WTC11 (cell line): ENCODE measurements around the gene ZNF467. TPM values are rescaled to one million over a fixed set of nuclear protein-coding genes. Genes with fewer than 3 reads are reported as not detected.

Experiments
- ATAC-seq: fragments of 200-7000 bp; cut with Tn5 transposase; 2 replicates; pipeline ENCODE4 v1.10.0; 2021; ENCODE audit warnings: mild to moderate bottlenecking, moderate library complexity
- CTCF ChIA-PET: fragments of 300-600 bp; sonication (Branson Sonifier 250); formaldehyde crosslinking; loops from one replicate; lab custom pipeline; 2021; ENCODE audit warnings: antibody characterized with exemption; lab: Charles Lee
- POLR2A ChIA-PET: fragments of 350-600 bp; sonication (Branson Sonifier 250); formaldehyde crosslinking; loops from one replicate; lab custom pipeline; 2021; ENCODE audit warnings: antibody characterized with exemption; lab: Charles Lee
- DNase-seq: peaks from one replicate; pipeline ENCODE4 v3.0.0; 2021; ENCODE audit warnings: low spot score
- H3K27ac Mint-ChIP-seq: 2 replicates; pipeline ENCODE4 v1.8.0; 2021; ENCODE audit warnings: mixed read lengths
- H3K27me3 Mint-ChIP-seq: 2 replicates; pipeline ENCODE4 v1.8.0; 2021; ENCODE audit warnings: low read depth, mild to moderate bottlenecking, moderate library complexity, mixed read lengths
- H3K36me3 Mint-ChIP-seq: 2 replicates; pipeline ENCODE4 v1.8.0; 2021; ENCODE audit warnings: mixed read lengths
- H3K4me1 Mint-ChIP-seq: 2 replicates; pipeline ENCODE4 v1.8.0; 2022; ENCODE audit warnings: mixed read lengths
- H3K4me3 Mint-ChIP-seq: 2 replicates; pipeline ENCODE4 v1.8.0; 2021; ENCODE audit warnings: mild to moderate bottlenecking, moderate library complexity, mixed read lengths
- H3K9me3 Mint-ChIP-seq: 2 replicates; pipeline ENCODE4 v1.8.0; 2021; ENCODE audit warnings: mixed read lengths
- ATF1 ChIP-seq: sonication (generic); formaldehyde crosslinking; IDR thresholded peaks from 2 replicates; pipeline ENCODE4 v1.8.1; 2023; ENCODE audit warnings: mild to moderate bottlenecking, moderate library complexity, missing genetic modification reagents
- CREM ChIP-seq: sonication (generic); formaldehyde crosslinking; IDR thresholded peaks from 2 replicates; pipeline ENCODE4 v1.8.1; 2022; ENCODE audit warnings: mild to moderate bottlenecking, missing genetic modification reagents, moderate library complexity
- EMX1 ChIP-seq: fragments of 250-450 bp; sonication (Bioruptor Pico); IDR thresholded peaks from 2 replicates; pipeline ENCODE4 v1.8.0; 2021; ENCODE audit warnings: mild to moderate bottlenecking
- FOXJ3 ChIP-seq: sonication (generic); formaldehyde crosslinking; IDR thresholded peaks from 2 replicates; pipeline ENCODE4 v1.9.0; 2021; ENCODE audit warnings: missing genetic modification reagents, mild to moderate bottlenecking, borderline replicate concordance
- FOXK1 ChIP-seq: sonication (generic); formaldehyde crosslinking; IDR thresholded peaks from 2 replicates; pipeline ENCODE4 v1.8.0; 2022; ENCODE audit warnings: mild to moderate bottlenecking, moderate library complexity, missing genetic modification reagents
- GRHL2 ChIP-seq: fragments of 250-450 bp; sonication (Bioruptor Pico); IDR thresholded peaks from 2 replicates; pipeline ENCODE4 v1.8.0; 2022; ENCODE audit warnings: mild to moderate bottlenecking, moderate library complexity; ENCODE audit not compliant: insufficient replicate concordance, severe bottlenecking
- IRF2 ChIP-seq: sonication (generic); formaldehyde crosslinking; IDR thresholded peaks from 2 replicates; pipeline ENCODE4 v1.8.0; 2022; ENCODE audit warnings: low read depth, missing genetic modification reagents, borderline replicate concordance
- JUN ChIP-seq: sonication (generic); formaldehyde crosslinking; IDR thresholded peaks from 2 replicates; pipeline ENCODE4 v1.8.0; 2023; ENCODE audit warnings: mild to moderate bottlenecking, missing genetic modification reagents
- KAT7 ChIP-seq: sonication (generic); formaldehyde crosslinking; IDR thresholded peaks from 2 replicates; pipeline ENCODE4 v1.8.1; 2023; ENCODE audit warnings: missing genetic modification reagents, mild to moderate bottlenecking, borderline replicate concordance
- MYBL2 ChIP-seq: sonication (generic); formaldehyde crosslinking; IDR thresholded peaks from 2 replicates; pipeline ENCODE4 v1.8.1; 2023; ENCODE audit warnings: mild to moderate bottlenecking, moderate library complexity, missing genetic modification reagents
- NR1H2 ChIP-seq: sonication (generic); formaldehyde crosslinking; IDR thresholded peaks from 2 replicates; pipeline ENCODE4 v1.9.0; 2021; ENCODE audit warnings: mild to moderate bottlenecking, moderate library complexity, missing genetic modification reagents
- NR3C1 ChIP-seq: sonication (generic); formaldehyde crosslinking; conservative IDR thresholded peaks from 2 replicates; pipeline ENCODE4 v1.8.1; 2023; ENCODE audit warnings: low read depth, mild to moderate bottlenecking, missing genetic modification reagents
- OVOL2 ChIP-seq: fragments of 250-450 bp; sonication (Bioruptor Pico); IDR thresholded peaks from 2 replicates; pipeline ENCODE4 v1.9.0; 2021; ENCODE audit warnings: mild to moderate bottlenecking, borderline replicate concordance
- PRRX2 ChIP-seq: fragments of 250-450 bp; sonication (Bioruptor Pico); IDR thresholded peaks from 2 replicates; pipeline ENCODE4 v1.8.0; 2021; ENCODE audit warnings: mild to moderate bottlenecking
- RELA ChIP-seq: sonication (generic); formaldehyde crosslinking; IDR thresholded peaks from 2 replicates; pipeline ENCODE4 v1.8.1; 2022; ENCODE audit warnings: missing genetic modification reagents, mild to moderate bottlenecking, borderline replicate concordance
- SMAD4 ChIP-seq: sonication (generic); formaldehyde crosslinking; IDR thresholded peaks from 2 replicates; pipeline ENCODE4 v1.8.0; 2022; ENCODE audit warnings: mild to moderate bottlenecking, missing genetic modification reagents
- SOX15 ChIP-seq: fragments of 250-450 bp; sonication (Bioruptor Pico); IDR thresholded peaks from 2 replicates; pipeline ENCODE4 v1.9.0; 2021; ENCODE audit warnings: mild to moderate bottlenecking
- SP1 ChIP-seq: sonication (generic); formaldehyde crosslinking; conservative IDR thresholded peaks from 2 replicates; pipeline ENCODE4 v1.8.1; 2022; ENCODE audit warnings: missing genetic modification reagents
- TEAD1 ChIP-seq: sonication (generic); formaldehyde crosslinking; IDR thresholded peaks from 2 replicates; pipeline ENCODE4 v1.8.0; 2022; ENCODE audit warnings: mild to moderate bottlenecking, missing genetic modification reagents
- ZNF232 ChIP-seq: sonication (generic); formaldehyde crosslinking; IDR thresholded peaks from 2 replicates; pipeline ENCODE4 v1.8.0; 2022; ENCODE audit warnings: mild to moderate bottlenecking, missing genetic modification reagents
- ZNF396 ChIP-seq: fragments of 250-450 bp; sonication (Bioruptor Pico); IDR thresholded peaks from 2 replicates; pipeline ENCODE4 v1.8.0; 2021; ENCODE audit warnings: mild to moderate bottlenecking, moderate library complexity, borderline replicate concordance
- ZNF416 ChIP-seq: fragments of 250-450 bp; sonication (Bioruptor Pico); IDR thresholded peaks from 2 replicates; pipeline ENCODE4 v1.9.0; 2021; ENCODE audit warnings: mild to moderate bottlenecking, inconsistent platforms
- ZNF423 ChIP-seq: fragments of 250-450 bp; sonication (Bioruptor Pico); IDR thresholded peaks from 2 replicates; pipeline ENCODE4 v2.1.2; 2022; ENCODE audit warnings: mild to moderate bottlenecking, moderate library complexity
- total RNA-seq: library from RNA; stranded (reverse); gene quantifications from 3 replicates; pipeline ENCODE4 v1.2.3, GENCODE V29; 2021
- TF ChIP-seq, protein P1 (sequence below): sonication (generic); formaldehyde crosslinking; IDR thresholded peaks from 2 replicates; pipeline ENCODE4 v1.8.1; 2022; ENCODE audit warnings: mild to moderate bottlenecking, moderate library complexity, missing genetic modification reagents
- TF ChIP-seq, protein P2 (sequence below): fragments of 250-450 bp; sonication (Bioruptor Pico); IDR thresholded peaks from 2 replicates; pipeline ENCODE4 v1.8.0; 2021; ENCODE audit warnings: mild to moderate bottlenecking
- TF ChIP-seq, protein P3 (sequence below): fragments of 250-450 bp; sonication (Bioruptor Pico); IDR thresholded peaks from 2 replicates; pipeline ENCODE4 v1.9.0; 2021; ENCODE audit warnings: mild to moderate bottlenecking, borderline replicate concordance
- TF ChIP-seq, protein P4 (sequence below): sonication (generic); formaldehyde crosslinking; IDR thresholded peaks from 2 replicates; pipeline ENCODE4 v1.8.1; 2023; ENCODE audit warnings: mild to moderate bottlenecking, missing genetic modification reagents, moderate library complexity
- TF ChIP-seq, protein P5 (sequence below): sonication (generic); formaldehyde crosslinking; IDR thresholded peaks from 2 replicates; pipeline ENCODE4 v1.8.1; 2022; ENCODE audit warnings: low read depth, mild to moderate bottlenecking, moderate library complexity, missing genetic modification reagents, borderline replicate concordance

The ZNF467 gene
- total RNA-seq, 1 experiment from 2014 or later = 0.70 TPM

DNA sequence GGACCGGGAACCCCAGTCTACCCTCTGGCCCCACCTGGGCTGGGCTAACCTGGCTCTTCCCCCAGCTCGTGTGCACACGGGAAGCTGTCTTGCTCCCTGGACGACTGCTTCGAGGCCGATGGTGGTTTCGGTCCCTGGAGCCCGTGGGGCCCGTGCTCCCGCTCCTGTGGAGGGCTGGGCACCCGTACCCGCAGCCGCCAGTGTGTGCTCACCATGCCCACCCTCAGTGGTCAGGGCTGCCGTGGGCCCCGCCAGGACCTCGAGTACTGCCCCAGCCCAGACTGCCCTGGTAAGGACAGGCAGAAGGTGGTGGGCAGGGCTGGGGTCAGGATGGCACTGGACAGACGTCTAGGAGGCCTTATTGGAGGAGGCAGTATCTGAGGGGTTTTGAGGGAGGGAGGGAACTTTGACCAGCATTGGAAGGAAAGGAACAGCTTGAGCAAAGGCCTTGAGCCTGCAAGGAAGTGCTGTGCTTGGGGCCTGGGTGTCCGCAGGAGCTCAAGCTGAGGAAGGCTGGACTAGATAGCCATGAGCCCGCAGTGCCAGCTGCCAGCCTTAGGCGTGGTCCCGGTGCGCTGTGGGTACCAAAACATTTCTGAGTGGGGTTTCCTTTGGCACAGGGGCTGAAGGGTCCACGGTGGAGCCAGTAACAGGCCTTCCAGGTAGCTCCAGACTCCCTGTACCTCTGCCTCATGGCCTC, 44.6 kb upstream of the ZNF467 start:
- no peak overlapping the region for H3K4me3 Mint-ChIP-seq
- TF ChIP-seq ZNF423 (CRISPR knock-in tag) = no peak
- TF ChIP-seq GRHL2 = no peak
- TF ChIP-seq ATF1 (CRISPR knock-in tag) = no peak
- TF ChIP-seq, protein P1, sequence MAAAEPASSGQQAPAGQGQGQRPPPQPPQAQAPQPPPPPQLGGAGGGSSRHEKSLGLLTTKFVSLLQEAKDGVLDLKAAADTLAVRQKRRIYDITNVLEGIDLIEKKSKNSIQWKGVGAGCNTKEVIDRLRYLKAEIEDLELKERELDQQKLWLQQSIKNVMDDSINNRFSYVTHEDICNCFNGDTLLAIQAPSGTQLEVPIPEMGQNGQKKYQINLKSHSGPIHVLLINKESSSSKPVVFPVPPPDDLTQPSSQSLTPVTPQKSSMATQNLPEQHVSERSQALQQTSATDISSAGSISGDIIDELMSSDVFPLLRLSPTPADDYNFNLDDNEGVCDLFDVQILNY (CRISPR knock-in tag) = no peak
- TF ChIP-seq, protein P2, sequence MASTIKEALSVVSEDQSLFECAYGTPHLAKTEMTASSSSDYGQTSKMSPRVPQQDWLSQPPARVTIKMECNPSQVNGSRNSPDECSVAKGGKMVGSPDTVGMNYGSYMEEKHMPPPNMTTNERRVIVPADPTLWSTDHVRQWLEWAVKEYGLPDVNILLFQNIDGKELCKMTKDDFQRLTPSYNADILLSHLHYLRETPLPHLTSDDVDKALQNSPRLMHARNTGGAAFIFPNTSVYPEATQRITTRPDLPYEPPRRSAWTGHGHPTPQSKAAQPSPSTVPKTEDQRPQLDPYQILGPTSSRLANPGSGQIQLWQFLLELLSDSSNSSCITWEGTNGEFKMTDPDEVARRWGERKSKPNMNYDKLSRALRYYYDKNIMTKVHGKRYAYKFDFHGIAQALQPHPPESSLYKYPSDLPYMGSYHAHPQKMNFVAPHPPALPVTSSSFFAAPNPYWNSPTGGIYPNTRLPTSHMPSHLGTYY (CRISPR knock-in tag) = no peak
- no peak for TF ChIP-seq FOXJ3
- TF ChIP-seq, protein P3, sequence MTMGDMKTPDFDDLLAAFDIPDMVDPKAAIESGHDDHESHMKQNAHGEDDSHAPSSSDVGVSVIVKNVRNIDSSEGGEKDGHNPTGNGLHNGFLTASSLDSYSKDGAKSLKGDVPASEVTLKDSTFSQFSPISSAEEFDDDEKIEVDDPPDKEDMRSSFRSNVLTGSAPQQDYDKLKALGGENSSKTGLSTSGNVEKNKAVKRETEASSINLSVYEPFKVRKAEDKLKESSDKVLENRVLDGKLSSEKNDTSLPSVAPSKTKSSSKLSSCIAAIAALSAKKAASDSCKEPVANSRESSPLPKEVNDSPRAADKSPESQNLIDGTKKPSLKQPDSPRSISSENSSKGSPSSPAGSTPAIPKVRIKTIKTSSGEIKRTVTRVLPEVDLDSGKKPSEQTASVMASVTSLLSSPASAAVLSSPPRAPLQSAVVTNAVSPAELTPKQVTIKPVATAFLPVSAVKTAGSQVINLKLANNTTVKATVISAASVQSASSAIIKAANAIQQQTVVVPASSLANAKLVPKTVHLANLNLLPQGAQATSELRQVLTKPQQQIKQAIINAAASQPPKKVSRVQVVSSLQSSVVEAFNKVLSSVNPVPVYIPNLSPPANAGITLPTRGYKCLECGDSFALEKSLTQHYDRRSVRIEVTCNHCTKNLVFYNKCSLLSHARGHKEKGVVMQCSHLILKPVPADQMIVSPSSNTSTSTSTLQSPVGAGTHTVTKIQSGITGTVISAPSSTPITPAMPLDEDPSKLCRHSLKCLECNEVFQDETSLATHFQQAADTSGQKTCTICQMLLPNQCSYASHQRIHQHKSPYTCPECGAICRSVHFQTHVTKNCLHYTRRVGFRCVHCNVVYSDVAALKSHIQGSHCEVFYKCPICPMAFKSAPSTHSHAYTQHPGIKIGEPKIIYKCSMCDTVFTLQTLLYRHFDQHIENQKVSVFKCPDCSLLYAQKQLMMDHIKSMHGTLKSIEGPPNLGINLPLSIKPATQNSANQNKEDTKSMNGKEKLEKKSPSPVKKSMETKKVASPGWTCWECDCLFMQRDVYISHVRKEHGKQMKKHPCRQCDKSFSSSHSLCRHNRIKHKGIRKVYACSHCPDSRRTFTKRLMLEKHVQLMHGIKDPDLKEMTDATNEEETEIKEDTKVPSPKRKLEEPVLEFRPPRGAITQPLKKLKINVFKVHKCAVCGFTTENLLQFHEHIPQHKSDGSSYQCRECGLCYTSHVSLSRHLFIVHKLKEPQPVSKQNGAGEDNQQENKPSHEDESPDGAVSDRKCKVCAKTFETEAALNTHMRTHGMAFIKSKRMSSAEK (CRISPR knock-in tag) = no peak
- TF ChIP-seq EMX1 (CRISPR knock-in tag) = no peak
- no peak for TF ChIP-seq KAT7 (CRISPR knock-in tag)
- no peak for TF ChIP-seq NR1H2 (CRISPR knock-in tag)
- TF ChIP-seq SMAD4 (CRISPR knock-in tag) = no peak
- no peak for TF ChIP-seq CREM
- TF ChIP-seq JUN = no peak
- no peak for TF ChIP-seq ZNF232 (CRISPR knock-in tag)
- no peak for TF ChIP-seq MYBL2 (CRISPR knock-in tag)
- no peak for TF ChIP-seq TEAD1 (CRISPR knock-in tag)
- no peaks in the 10 kb centered on the region for H3K4me1 Mint-ChIP-seq
- no peak overlapping the region for H3K27ac Mint-ChIP-seq
- no peaks in the 10 kb centered on the region for H3K9me3 Mint-ChIP-seq
- H3K36me3 Mint-ChIP-seq = no peaks in the 10 kb centered on the region
- H3K27me3 Mint-ChIP-seq = no peaks in the 10 kb centered on the region; the same call in 1 of the 2 replicates
- ATAC-seq (no peak), DNase-seq (no peak)
- ChIA-PET POLR2A (no interaction called here), CTCF (interaction anchor here (1.0 to 3.1 kb wide), 6 partner anchors 11 to 36 kb away, joined by 3 to 20 read pairs (median 5); no protein-coding TSS in a partner anchor)

DNA sequence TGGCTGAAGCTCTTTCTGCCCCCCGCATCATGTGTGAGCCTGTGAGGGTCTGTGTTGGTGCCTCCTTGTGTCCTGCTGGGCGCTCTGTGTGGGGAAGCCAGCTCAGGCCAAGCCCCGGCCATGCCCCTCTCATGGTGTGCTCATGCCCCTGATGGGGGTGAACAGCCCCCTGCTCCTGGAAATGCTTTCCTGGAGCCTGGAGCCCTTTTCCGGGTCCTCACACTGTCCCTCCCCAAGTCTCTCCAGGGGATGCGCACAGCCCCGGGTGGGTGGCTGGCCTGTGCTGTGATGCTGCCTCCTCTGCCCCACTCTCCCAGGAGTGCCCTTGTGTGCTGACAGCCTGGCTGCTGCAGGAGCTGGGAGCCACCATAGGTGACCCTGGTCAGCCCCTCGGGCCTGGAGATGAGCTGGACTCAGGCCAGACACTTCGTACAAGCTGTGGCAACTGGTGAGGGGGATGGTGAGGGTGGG, 43.9 kb upstream of the ZNF467 start:
- Mint-ChIP-seq H3K4me1 (no peaks in the 10 kb centered on the region), H3K9me3 (no peaks in the 10 kb centered on the region), H3K27me3 (no peaks in the 10 kb centered on the region), H3K36me3 (no peaks in the 10 kb centered on the region), H3K4me3 (no peak overlapping the region), H3K27ac (no peak overlapping the region)
- POLR2A ChIA-PET = no interaction called here
- no peak for ATAC-seq
- no peak for DNase-seq
- CTCF ChIA-PET = interaction anchor here (0.9 to 3.1 kb wide), 6 partner anchors 10 to 37 kb away, joined by 3 to 20 read pairs (median 5); no protein-coding TSS in a partner anchor
- TF ChIP-seq OVOL2 (CRISPR knock-in tag) (no peak), NR3C1 (CRISPR knock-in tag) (no peak), ZNF416 (no peak), SP1 (CRISPR knock-in tag) (no peak), ZNF396 (CRISPR knock-in tag) (no peak), RELA (CRISPR knock-in tag) (no peak), FOXJ3 (no peak), FOXK1 (CRISPR knock-in tag) (no peak), PRRX2 (CRISPR knock-in tag) (no peak), SOX15 (CRISPR knock-in tag) (no peak), IRF2 (CRISPR knock-in tag) (no peak)
- TF ChIP-seq, protein P4, sequence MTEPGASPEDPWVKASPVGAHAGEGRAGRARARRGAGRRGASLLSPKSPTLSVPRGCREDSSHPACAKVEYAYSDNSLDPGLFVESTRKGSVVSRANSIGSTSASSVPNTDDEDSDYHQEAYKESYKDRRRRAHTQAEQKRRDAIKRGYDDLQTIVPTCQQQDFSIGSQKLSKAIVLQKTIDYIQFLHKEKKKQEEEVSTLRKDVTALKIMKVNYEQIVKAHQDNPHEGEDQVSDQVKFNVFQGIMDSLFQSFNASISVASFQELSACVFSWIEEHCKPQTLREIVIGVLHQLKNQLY = no peak
- TF ChIP-seq, protein P5, sequence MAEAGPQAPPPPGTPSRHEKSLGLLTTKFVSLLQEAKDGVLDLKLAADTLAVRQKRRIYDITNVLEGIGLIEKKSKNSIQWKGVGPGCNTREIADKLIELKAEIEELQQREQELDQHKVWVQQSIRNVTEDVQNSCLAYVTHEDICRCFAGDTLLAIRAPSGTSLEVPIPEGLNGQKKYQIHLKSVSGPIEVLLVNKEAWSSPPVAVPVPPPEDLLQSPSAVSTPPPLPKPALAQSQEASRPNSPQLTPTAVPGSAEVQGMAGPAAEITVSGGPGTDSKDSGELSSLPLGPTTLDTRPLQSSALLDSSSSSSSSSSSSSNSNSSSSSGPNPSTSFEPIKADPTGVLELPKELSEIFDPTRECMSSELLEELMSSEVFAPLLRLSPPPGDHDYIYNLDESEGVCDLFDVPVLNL (CRISPR knock-in tag) = no peak
